GM19395 (cell line): ENCODE results near the gene AACS.
"Not testable (repeated sequence)": the region's sequence is repeated elsewhere in the genome, so short reads cannot be mapped to it uniquely, and the experiment has no call there.

Experiments used
- ATAC-seq: cut with Tn5 transposase; IDR thresholded peaks from one replicate; pipeline ENCODE4 v1.9.1; 2021; ENCODE audit warnings: mild to moderate bottlenecking, moderate library complexity; ENCODE audit not compliant: unreplicated experiment

The AACS gene

GRCh38 chr12:125089626-125090025 lies 24.4 kb downstream of the AACS start:
- ATAC-seq = no peak

- no peak for ATAC-seq
These were observed 25.2 kb downstream of the AACS start for GRCh38 chr12:125090437-125090836.

- ATAC-seq = no peak
These were observed 26.2 kb downstream of the AACS start for GRCh38 chr12:125091401-125091800.

- ATAC-seq = no peak
These were observed 27.1 kb downstream of the AACS start for GRCh38 chr12:125092108-125092871.

GRCh38 chr12:125092872-125093680 lies 27.8 kb downstream of the AACS start:
- ATAC-seq = no peak

GRCh38 chr12:125093681-125094330 lies 28.6 kb downstream of the AACS start:
- no peak for ATAC-seq

GRCh38 chr12:125096894-125097293 lies 31.7 kb downstream of the AACS start:
- ATAC-seq = no peak

GRCh38 chr12:125097427-125097826 lies 32.2 kb downstream of the AACS start:
- ATAC-seq = no peak

- no peak for ATAC-seq
These were observed 33.6 kb downstream of the AACS start for GRCh38 chr12:125098676-125099408.

- ATAC-seq = no peak
These were observed 34.2 kb downstream of the AACS start for GRCh38 chr12:125099409-125099782.

- ATAC-seq = no peak
These were observed 35.6 kb downstream of the AACS start for GRCh38 chr12:125100551-125101434.

- ATAC-seq = no peak
These were observed 39.7 kb downstream of the AACS start for GRCh38 chr12:125104982-125105381.

GRCh38 chr12:125105600-125105999 lies 40.4 kb downstream of the AACS start:
- no peak for ATAC-seq

- no peak for ATAC-seq
These were observed 45.6 kb downstream of the AACS start for GRCh38 chr12:125110641-125111360.

- ATAC-seq = no peak
These were observed 46.2 kb downstream of the AACS start for GRCh38 chr12:125111403-125111802.

GRCh38 chr12:125112614-125113013 lies 47.4 kb downstream of the AACS start:
- not testable (repeated sequence) for ATAC-seq

GRCh38 chr12:125113263-125113662 lies 48.0 kb downstream of the AACS start:
- ATAC-seq = no peak

GRCh38 chr12:125113789-125114188 lies 48.6 kb downstream of the AACS start:
- no peak for ATAC-seq

GRCh38 chr12:125114365-125115141 lies 49.3 kb downstream of the AACS start:
- ATAC-seq = no peak
